Endothelial cell (in vitro differentiated cells): ENCODE data around the gene MAGI1. TPM values are rescaled to one million over a fixed set of nuclear protein-coding genes. Genes with fewer than 3 reads are reported as not detected.
A peak's percentile ranks its signal among the peaks of the same experiment; 100 is the strongest.

ENCODE experiments used
- DNase-seq: peaks from one replicate; pipeline ENCODE4 v3.0.0; 2021; ENCODE audit warnings: low spot score
- H3K27ac Mint-ChIP-seq: one replicate; pipeline ENCODE4 v1.8.0; 2021; ENCODE audit warnings: mixed read lengths, inconsistent platforms; ENCODE audit not compliant: unreplicated experiment
- H3K27me3 Mint-ChIP-seq: one replicate; pipeline ENCODE4 v1.8.0; 2021; ENCODE audit warnings: mild to moderate bottlenecking, moderate library complexity, mixed read lengths, inconsistent platforms; ENCODE audit not compliant: unreplicated experiment
- H3K36me3 Mint-ChIP-seq: one replicate; pipeline ENCODE4 v1.8.0; 2021; ENCODE audit warnings: mild to moderate bottlenecking, low read depth, mixed read lengths, inconsistent platforms; ENCODE audit not compliant: unreplicated experiment
- H3K4me1 Mint-ChIP-seq: one replicate; pipeline ENCODE4 v1.8.0; 2021; ENCODE audit warnings: mild to moderate bottlenecking, mixed read lengths, inconsistent platforms; ENCODE audit not compliant: unreplicated experiment
- H3K4me3 Mint-ChIP-seq: one replicate; pipeline ENCODE4 v1.8.0; 2021; ENCODE audit warnings: mild to moderate bottlenecking, mixed read lengths, inconsistent platforms; ENCODE audit not compliant: unreplicated experiment
- H3K9me3 Mint-ChIP-seq: one replicate; pipeline ENCODE4 v1.8.0; 2021; ENCODE audit warnings: mixed read lengths, inconsistent platforms; ENCODE audit not compliant: unreplicated experiment
- total RNA-seq: library from RNA; stranded (reverse); fragmentation: NEBNext Ultra II Directional; extraction: Animal tissue kit (Norgen Biotek cat#: 25700); gene quantifications from one replicate; pipeline ENCODE4 v1.2.1, GENCODE V29; 2021; ENCODE audit not compliant: unreplicated experiment
- TF ChIP-seq, protein P1 (sequence below): fragments of 200-600 bp; sonication (generic); IDR thresholded peaks from one replicate; pipeline ENCODE4 v1.5.0; 2021; ENCODE audit warnings: antibody characterized with exemption; ENCODE audit not compliant: unreplicated experiment

Gene MAGI1
- total RNA-seq, 1 donor from 2014 or later = 33.8 TPM

DNA sequence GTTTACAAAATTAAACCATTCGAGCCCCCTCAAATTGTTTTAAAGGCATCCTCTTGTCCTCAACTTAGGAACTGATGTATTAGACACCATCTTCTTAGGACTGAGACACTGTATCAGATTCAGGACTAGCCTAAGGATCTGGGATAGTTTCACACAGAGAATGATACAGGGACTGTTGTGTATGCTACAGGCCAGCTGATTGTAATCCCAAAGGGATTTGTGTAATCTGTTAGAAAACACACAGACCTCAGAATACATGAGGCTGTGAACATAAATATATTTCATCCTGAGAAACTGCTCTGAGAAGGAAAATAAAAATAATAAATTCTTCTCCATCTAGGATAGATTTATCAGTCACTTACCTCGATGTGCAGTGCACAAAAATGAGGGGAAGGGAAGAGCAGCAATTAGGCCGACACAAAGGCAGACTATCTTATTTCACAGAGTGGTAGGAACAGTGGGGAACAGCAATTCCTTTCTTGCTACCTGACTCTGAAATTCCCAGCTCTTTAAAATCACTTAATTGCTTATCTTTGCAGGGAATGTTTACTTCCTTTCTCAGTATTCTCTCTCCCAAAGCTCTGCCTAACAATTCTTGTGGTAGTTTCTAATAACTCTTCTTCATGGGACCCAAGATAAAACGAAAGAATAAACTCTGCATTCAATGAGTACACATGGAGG lies 322.5 kb downstream of the MAGI1 start:
- Mint-ChIP-seq H3K4me3 (no peak overlapping the region), H3K9me3 (no peaks in the 10 kb centered on the region), H3K27ac (no peak overlapping the region), H3K27me3 (peaks cover 1% of the 10 kb centered on the region), H3K4me1 (peaks cover 56% of the 10 kb centered on the region), H3K36me3 (no peaks in the 10 kb centered on the region)
- TF ChIP-seq, protein P1, sequence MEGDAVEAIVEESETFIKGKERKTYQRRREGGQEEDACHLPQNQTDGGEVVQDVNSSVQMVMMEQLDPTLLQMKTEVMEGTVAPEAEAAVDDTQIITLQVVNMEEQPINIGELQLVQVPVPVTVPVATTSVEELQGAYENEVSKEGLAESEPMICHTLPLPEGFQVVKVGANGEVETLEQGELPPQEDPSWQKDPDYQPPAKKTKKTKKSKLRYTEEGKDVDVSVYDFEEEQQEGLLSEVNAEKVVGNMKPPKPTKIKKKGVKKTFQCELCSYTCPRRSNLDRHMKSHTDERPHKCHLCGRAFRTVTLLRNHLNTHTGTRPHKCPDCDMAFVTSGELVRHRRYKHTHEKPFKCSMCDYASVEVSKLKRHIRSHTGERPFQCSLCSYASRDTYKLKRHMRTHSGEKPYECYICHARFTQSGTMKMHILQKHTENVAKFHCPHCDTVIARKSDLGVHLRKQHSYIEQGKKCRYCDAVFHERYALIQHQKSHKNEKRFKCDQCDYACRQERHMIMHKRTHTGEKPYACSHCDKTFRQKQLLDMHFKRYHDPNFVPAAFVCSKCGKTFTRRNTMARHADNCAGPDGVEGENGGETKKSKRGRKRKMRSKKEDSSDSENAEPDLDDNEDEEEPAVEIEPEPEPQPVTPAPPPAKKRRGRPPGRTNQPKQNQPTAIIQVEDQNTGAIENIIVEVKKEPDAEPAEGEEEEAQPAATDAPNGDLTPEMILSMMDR = no peak
- no peak for DNase-seq

DNA sequence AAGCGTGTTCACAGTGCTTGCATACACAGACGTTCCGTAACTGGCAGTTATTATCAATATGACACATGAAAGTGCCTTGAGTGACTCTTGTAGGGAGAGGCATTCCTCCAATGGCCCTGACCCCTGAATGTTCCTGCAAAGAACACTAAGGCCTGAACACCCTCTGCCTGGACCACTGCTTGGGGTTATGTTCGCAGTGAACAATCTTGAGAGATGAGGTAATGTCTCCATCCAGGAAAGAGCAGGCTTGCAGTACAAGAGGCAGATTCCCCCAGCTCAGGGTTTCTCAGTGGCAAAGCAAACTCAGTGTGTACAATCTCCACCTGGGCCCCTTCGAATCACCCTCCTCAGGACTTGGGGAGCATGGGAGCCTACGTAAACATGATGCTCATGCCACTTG lies 324.6 kb downstream of the MAGI1 start:
- TF ChIP-seq, protein P1 = no peak
- H3K36me3 Mint-ChIP-seq = no peaks in the 10 kb centered on the region
- no peak overlapping the region for H3K27ac Mint-ChIP-seq
- DNase-seq = no peak
- H3K27me3 Mint-ChIP-seq = peaks cover 1% of the 10 kb centered on the region
- no peaks in the 10 kb centered on the region for H3K9me3 Mint-ChIP-seq
- peaks cover 48% of the 10 kb centered on the region for H3K4me1 Mint-ChIP-seq
- H3K4me3 Mint-ChIP-seq = no peak overlapping the region

DNA sequence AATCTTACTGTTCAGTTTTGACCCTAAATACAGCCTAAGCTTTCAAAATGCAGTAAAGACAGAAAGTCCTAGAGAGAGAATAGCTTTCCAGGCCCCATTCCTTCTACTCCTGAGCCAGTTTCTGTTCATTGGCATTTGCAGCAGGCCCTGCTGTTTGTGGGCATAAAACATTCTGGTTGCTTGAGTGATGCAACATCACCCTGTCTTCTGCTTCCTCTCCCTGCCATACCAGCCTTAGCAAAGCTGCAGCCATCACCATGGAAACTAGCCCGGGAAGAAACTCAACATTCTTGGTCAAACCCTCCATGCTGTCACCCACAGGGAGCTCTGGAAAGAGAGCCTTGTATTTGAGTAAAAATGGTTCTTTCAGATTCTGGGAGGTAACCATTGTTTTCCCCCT lies 325.7 kb downstream of the MAGI1 start:
- no peaks in the 10 kb centered on the region for H3K9me3 Mint-ChIP-seq
- no peaks in the 10 kb centered on the region for H3K36me3 Mint-ChIP-seq
- H3K4me1 Mint-ChIP-seq = peaks cover 39% of the 10 kb centered on the region
- H3K4me3 Mint-ChIP-seq = no peak overlapping the region
- TF ChIP-seq, protein P1 = no peak
- H3K27ac Mint-ChIP-seq = peak overlapping the region; percentile 80
- peak; percentile 7 for DNase-seq
- H3K27me3 Mint-ChIP-seq = peaks cover 1% of the 10 kb centered on the region

DNA sequence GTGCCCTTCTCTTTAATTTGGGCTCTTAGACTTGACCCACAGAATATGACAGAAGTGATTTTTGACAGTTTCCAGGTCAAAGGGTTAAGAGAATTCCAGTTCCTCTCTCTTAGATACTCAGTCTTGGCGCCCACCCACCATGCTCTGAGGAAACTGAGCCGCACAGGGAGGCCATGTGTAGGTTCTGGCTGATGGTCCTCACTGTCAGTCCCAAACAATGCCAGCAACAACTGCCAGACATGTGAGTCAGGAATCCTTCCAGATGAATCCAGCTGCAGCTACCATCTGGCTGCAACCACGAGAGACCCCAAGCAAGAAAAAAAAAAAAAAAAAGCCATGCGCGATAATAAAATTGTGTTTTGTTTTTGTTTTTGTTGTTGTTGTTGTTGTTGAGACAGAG lies 326.6 kb downstream of the MAGI1 start:
- DNase-seq = no peak
- Mint-ChIP-seq H3K9me3 (no peaks in the 10 kb centered on the region), H3K4me1 (peaks cover 31% of the 10 kb centered on the region), H3K4me3 (no peak overlapping the region), H3K27ac (peak overlapping the region; percentile 45), H3K36me3 (no peaks in the 10 kb centered on the region), H3K27me3 (peaks cover 1% of the 10 kb centered on the region)
- TF ChIP-seq, protein P1 = no peak

DNA sequence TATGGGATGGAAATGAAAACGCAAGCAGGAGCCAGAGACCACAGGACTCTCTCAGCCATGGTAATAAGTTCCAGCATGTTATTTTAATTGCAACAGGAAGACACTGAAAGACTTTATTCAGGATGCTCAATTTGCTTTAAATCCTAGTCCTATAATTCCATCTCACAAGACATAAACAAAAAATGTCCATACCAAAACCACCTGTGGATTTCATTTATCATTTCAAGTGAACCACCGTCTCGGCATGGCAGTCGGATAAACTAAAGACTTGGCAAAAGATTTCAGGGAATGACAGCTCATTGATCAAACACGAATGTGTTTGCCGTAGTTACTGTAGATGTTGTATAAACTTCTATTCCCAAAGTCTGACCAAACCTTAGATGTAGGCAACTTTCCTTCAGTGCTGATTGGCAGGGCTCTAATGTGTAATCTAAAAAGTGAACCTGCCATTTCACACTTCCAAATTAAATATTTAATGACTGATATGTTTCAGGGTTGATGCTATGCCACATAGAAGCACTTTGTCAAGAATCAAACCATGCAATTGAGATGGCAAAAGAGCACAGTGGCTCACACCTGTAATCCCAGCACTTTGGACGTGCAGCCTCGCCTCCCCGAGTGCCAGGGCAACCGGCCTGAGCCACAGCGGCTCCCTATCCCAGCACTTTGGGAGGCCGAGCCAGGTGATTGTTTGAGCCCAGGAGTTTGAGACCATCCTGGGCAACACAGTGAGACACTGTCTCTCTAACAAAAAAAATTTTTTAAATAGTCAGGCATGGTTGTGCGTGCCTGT lies 331.7 kb downstream of the MAGI1 start:
- Mint-ChIP-seq H3K27ac (no peak overlapping the region), H3K9me3 (no peaks in the 10 kb centered on the region), H3K36me3 (no peaks in the 10 kb centered on the region), H3K4me3 (no peak overlapping the region), H3K27me3 (peaks cover 4% of the 10 kb centered on the region), H3K4me1 (peaks cover 4% of the 10 kb centered on the region)
- no peak for DNase-seq
- TF ChIP-seq, protein P1 = no peak
